ENCODE results near the gene CCNJL. TPM values are rescaled to one million over a fixed set of nuclear protein-coding genes. Genes with fewer than 3 reads are reported as not detected.

Gene CCNJL
- total RNA-seq, 1 donor from 2014 or later: 16.6 TPM

GRCh38 chr5:160310552-160311295, 1.6 kb downstream of the CCNJL start:
- H3K4me1 ChIP-seq: peaks cover 12% of the 10 kb centered on the region
- no peak for TF ChIP-seq CTCF (IDR thresholded peaks at IDR 0.05)
- H3K27ac ChIP-seq: peak overlapping the region; percentile 81
- H3K36me3 ChIP-seq: no peaks in the 10 kb centered on the region
- DNase-seq (no peak), ATAC-seq (no peak)
- intact Hi-C loops (cut with DNase I): no loop called here
- H3K27me3 ChIP-seq: no peaks in the 10 kb centered on the region
- H3K4me3 ChIP-seq: peak overlapping the region; percentile 60
- H3K9me3 ChIP-seq: no peaks in the 10 kb centered on the region

- Histone ChIP-seq H3K27ac (no peak overlapping the region), H3K4me3 (no peak overlapping the region)
Measured at GRCh38 chr5:160310140-160310539, 2.2 kb downstream of the CCNJL start.

GRCh38 chr5:160306696-160307095, 5.7 kb downstream of the CCNJL start:
- no peak for DNase-seq
- Histone ChIP-seq H3K4me1 (peaks cover 3% of the 10 kb centered on the region), H3K27me3 (no peaks in the 10 kb centered on the region), H3K4me3 (no peak overlapping the region), H3K36me3 (no peaks in the 10 kb centered on the region), H3K27ac (no peak overlapping the region), H3K9me3 (no peaks in the 10 kb centered on the region)
- no peak for TF ChIP-seq CTCF (IDR thresholded peaks at IDR 0.05)
- intact Hi-C loops (cut with DNase I): no loop called here
- ATAC-seq: no peak

More at GRCh38 chr5:160310140-160310539, 2.2 kb downstream of the CCNJL start:
- no peak for TF ChIP-seq CTCF (IDR thresholded peaks at IDR 0.05)
- ATAC-seq (no peak), DNase-seq (no peak)
- no peaks in the 10 kb centered on the region for H3K9me3 ChIP-seq
- peaks cover 12% of the 10 kb centered on the region for H3K4me1 ChIP-seq
- no peaks in the 10 kb centered on the region for H3K27me3 ChIP-seq
- intact Hi-C loops (cut with DNase I): no loop called here
- no peaks in the 10 kb centered on the region for H3K36me3 ChIP-seq

GRCh38 chr5:160305319-160305718, 7.0 kb downstream of the CCNJL start:
- Histone ChIP-seq H3K36me3 (no peaks in the 10 kb centered on the region), H3K4me1 (no peaks in the 10 kb centered on the region), H3K9me3 (no peaks in the 10 kb centered on the region), H3K27ac (no peak overlapping the region), H3K4me3 (no peak overlapping the region), H3K27me3 (no peaks in the 10 kb centered on the region)
- intact Hi-C loops (cut with DNase I): no loop called here
- TF ChIP-seq CTCF (IDR thresholded peaks at IDR 0.05): no peak
- no peak for ATAC-seq
- no peak for DNase-seq

GRCh38 chr5:160303690-160304089, 8.7 kb downstream of the CCNJL start:
- H3K4me3 ChIP-seq: no peak overlapping the region
- intact Hi-C loops (cut with DNase I): no loop called here
- no peaks in the 10 kb centered on the region for H3K9me3 ChIP-seq
- H3K27me3 ChIP-seq: no peaks in the 10 kb centered on the region
- DNase-seq (no peak), ATAC-seq (no peak)
- H3K36me3 ChIP-seq: no peaks in the 10 kb centered on the region
- no peak overlapping the region for H3K27ac ChIP-seq
- TF ChIP-seq CTCF (IDR thresholded peaks at IDR 0.05): no peak
- H3K4me1 ChIP-seq: no peaks in the 10 kb centered on the region
